ENCODE measurements around the gene EBF3. TPM values are rescaled to one million over a fixed set of nuclear protein-coding genes. Genes with fewer than 3 reads are reported as not detected.

The EBF3 gene
- total RNA-seq, 1 experiment from 2014 or later = not detected

- no peak for DNase-seq (ENCODE audit: low spot score)
Measured at GRCh38 chr10:129854158-129854557, 109.9 kb downstream of the EBF3 start.

DNA sequence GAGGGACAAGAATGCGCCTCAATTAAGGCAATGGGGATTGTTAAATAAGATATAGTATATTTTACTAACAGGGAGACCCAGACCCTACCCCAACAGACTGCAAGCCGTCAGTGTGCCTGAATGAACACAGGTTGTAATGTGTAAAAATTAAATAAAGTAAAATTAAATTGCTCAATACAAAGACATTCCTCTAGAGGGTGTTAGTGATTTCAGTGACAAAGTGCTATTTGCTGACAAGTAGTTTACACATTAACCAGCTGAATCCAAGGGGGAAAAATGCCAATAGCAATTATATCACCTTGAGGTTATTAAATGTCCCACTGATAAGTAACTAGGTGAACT lies 110.5 kb downstream of the EBF3 start:
- DNase-seq (ENCODE audit: low spot score) = no peak

DNA sequence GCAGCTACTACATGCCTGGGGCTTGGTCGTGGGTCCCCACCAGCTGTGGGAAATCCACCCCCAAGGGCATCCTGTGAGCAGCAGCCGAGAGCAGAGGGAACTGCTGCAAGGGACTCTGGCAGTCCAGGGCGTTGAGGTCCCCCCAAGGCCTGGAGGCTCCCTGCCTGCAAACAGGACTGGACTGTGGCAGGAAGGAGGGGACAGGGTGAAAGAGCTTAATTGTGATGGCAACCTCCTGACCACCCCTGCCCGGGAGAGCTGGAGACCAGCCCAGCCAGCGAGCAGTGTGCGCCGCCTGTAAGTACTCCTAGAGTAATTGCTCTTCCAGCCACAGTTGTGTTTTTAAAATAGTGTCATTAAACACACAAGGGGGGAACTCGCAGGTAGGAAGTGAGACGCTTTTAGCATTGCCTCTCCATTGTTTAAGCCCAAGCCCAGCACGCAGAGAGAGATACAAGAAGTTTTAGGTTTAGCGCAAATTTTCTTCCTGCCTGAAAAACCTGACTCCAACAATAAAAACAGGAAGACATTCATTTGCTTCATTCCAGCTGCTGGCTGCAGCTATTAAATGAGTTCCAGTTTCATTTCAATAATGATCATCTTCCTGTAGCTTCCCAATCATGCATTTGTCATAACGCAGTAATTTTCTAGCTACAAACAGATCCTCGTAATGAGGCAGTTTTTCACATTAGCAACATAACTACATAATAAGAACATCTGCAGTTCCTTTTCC lies 111.1 kb downstream of the EBF3 start:
- no peak for DNase-seq (ENCODE audit: low spot score)

DNA sequence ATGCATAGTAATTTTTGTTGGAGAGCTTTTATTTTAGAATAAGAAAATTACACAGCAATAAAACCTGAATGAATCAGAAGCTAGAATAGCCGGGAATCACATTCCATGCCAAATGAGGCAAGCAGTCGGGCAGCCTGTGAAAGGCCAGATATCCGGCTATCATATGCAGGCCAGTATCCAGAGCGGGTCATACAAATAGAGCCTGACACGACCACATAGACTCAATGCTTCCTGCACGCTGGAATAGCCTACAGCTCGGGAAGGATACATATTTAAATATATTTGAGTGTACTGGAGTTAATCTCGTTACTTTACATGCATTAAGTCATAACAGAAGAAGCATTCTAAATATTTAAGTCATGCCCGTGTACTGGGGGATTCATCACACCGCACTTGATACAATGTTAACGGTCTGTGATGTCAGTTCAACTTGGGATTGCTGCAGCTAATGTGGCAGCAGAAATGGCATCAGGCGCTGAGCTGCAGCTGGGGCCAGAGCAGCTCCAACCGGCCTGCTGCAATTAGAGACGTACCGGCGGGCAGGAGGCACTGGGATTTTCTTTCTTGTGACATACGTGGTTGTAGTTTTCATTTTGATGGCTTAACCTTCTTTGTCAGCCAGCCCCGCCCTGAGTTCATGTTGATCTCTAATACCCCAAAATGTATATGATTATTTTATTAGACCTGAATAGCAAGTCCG lies 112.0 kb downstream of the EBF3 start:
- DNase-seq (ENCODE audit: low spot score) = no peak

- no peak for DNase-seq (ENCODE audit: low spot score)
Measured at GRCh38 chr10:129850790-129851189, 113.3 kb downstream of the EBF3 start.

DNA sequence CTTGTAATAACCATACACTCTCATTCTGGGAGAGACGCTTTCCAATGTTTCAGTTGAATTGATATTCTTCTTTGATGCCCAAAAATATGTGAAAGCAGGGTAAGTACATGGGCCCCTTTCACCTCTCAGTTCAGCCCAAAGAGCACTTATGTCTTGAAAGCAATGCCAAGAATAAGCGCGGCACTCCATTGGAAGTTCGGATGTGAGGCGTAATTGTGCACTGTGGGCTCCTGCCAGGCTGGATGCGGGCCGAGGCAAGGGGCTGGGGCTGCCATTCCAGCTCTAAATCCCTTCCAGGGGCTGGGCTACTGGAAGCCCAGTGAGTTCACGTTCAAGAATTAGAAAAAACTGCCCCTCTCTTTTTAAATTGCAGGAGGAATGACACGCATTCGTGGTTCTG lies 113.8 kb downstream of the EBF3 start:
- no peak for DNase-seq (ENCODE audit: low spot score)

DNA sequence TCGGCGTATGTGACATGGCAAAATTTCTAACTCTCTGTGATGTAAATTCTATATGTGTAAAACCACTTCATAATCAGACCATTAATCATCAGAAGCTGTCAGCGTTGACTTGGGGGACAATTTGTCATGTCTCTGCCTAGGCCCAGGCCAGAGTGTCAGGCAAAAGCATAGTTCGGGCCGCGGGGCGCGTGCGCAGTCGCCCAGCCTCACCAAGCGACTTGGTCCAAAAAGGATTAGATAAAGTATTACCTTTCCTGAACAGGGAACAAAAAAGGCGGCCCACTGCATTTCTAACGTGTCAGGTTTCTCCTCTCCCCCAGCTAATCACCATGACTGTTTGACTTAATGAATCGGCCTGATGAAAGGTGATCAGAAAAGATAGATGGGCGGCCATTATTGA lies 114.2 kb downstream of the EBF3 start:
- DNase-seq (ENCODE audit: low spot score) = no peak

DNA sequence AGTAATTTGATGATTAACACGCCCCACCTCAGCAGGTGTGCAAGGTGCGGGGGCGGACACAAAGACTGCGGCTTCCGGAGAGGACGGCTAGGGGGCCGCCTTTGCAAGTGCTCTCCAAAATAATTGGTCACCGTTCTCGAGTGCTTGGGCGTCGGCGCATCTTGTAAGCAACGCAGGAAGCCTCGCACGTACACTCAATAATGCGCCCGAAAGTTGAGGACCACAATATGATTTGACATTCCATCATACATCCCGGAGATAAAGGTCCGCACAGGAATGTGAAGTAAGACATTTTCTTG lies 114.7 kb downstream of the EBF3 start:
- no peak for DNase-seq (ENCODE audit: low spot score)

DNA sequence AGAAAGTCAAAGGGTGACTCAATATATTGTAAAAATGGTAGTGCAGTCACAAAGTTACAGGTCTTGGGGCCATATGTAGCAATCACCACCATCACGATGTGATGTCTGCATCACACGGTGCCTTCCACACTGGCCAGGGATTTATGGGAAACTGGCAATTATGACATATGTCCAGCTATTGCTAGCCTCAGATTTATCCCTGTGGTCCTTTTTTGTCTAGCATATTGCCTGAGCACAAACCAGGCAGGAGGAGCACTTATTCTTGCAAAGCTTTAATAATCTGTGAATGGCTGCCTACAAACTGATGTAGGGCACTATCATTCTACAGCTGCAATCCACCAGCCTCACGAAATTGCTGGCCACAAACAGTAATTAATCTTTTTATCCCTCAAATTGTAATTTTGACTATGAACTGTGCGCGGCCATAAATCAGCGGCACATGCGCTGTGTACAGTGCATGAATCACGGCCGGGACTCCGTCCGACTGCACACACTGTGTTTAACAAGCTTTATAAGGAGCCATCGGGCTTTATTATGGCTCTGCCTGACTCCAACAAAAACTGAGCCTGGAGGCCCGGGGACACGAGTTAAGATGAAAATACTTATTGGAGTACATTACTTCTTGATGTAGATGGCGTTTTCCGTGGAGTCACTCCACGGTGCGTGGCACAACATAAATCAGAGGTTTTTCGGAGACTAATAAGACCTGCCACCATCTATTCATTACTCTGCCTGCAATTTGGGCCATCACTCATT lies 115.2 kb downstream of the EBF3 start:
- DNase-seq (ENCODE audit: low spot score) = no peak

DNA sequence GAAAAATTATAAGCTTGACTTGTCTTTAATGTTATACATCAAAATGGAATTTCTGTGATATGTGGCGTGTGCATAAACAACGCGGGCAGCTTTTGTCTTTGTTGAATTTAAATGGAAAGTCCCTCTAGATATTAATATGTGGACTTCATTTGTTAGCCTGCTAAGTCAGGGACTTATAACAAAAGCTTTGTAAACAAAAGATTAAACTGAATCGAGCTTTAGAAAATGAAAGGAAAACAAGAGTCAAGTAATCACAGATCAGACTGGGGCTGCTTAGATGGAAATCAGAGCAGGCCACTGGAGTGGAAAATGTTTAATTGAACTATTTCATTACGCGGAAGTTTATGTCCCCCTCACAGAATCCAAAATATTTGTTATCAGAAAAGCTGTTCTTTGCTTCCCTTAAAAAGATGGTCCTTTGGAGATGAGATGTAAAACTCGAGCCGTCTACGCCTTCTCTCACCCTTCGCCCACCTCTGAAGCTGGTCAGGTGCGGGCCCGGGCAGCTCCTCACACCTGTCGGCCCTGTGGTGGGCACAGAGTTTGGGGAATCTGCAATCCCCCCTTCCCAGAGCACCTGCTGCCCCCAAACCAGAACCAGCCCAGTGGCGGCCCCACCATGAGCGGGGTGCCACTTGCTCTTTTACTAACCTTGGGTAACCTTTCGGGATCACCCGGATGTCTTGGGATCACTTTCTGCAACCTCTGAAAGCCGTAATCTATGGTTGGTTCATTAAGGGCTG lies 116.2 kb downstream of the EBF3 start:
- DNase-seq (ENCODE audit: low spot score) = no peak

GRCh38 chr10:129846991-129847391 lies 117.1 kb downstream of the EBF3 start:
- no peak for DNase-seq (ENCODE audit: low spot score)

DNA sequence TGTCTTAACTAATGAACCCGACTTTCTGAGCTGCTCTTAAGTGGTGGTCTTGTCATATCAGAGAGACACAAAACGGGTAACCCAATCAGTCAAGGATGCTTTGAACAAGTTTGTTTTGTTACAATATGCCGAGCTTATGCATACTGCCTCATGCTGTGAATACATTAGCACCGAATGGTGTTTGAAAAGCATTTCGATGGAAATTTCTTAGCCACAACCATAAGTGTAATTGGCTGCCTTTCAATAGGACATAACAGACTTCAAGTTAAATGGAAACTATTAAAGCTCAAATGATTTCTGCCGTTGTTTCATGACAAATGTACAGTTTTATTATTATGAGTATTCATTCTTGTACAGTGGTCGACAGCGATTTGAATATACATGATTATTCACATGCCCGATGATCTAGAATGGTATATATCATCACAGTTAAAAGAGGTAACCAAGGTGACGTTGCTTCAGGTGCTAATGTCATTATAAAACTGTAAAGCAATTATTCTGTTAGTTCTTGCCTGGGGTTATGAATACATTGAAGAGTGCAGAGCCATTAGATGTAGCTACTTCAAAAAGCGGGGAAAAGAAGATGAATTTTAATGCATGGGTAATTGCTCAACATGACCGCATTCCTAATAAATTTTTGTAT lies 118.8 kb downstream of the EBF3 start:
- no peak for DNase-seq (ENCODE audit: low spot score)

DNA sequence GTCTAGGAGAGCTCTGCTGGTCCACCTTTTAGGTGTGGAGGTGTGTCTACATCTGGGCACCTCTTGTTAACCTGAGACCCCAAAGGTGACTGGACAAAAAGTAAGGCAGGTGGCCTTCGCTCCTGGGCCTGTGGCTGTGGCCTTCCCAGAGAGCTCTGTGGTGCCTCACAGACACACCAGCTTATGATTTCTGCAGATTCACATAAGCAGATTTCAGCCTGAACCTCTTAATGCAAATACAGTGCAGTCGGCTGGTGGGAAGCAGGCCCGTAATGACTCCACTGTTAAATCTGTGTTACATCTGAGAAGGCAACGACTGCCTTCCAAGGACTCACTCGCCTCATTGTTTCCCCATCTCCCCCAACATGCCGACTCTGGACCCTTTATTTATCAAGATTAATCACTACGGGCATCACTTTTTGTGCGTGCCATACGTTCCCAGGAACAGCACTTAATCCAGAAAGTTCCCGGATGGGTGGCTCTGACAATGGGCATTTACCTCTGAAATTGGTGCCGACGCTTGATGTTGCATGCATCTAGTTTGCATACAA lies 119.8 kb downstream of the EBF3 start:
- DNase-seq (ENCODE audit: low spot score) = no peak

- no peak for DNase-seq (ENCODE audit: low spot score)
Measured at GRCh38 chr10:129843702-129844101, 120.4 kb downstream of the EBF3 start.

DNA sequence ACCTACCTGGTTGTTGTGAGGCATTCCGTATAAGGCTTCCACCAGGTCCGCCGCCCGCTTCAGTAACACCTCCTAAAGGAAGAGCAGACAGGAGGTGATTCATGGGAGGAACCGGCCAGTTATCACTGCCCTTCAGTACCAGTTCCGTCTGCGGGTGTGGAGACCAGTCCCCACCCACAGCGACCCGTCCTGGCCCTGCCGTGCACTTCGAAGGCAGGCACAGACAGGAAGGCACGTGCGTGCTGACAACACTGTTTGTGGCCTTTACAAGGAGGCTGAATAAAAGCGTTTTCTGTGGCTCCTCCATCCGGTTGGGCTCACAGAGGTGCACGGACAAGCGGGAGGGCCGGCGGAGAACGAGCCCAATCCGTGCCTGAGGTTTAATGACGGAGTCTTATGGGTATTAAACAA lies 120.9 kb downstream of the EBF3 start:
- no peak for DNase-seq (ENCODE audit: low spot score)

DNA sequence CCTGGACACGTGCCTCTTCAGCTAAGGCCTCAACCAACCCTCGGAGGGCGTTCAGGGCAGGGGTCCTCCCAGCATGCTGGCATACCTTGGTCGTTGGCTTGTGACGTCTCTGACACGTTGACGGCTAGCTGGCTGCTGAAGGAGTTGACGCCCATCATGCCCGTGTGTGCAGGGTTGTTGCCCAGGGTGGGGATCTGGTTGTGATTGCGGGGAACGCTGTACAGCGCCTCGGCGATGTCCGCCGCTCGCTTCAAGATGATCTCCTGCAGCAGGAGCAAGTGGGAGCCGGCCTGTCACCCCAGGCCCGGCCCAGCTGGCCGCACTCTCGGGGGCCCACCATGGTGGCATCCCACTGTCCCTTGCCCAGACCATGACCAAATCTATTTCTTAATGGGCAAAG lies 122.0 kb downstream of the EBF3 start:
- DNase-seq (ENCODE audit: low spot score) = no peak

- no peak for DNase-seq (ENCODE audit: low spot score)
Measured at GRCh38 chr10:129841590-129841989, 122.5 kb downstream of the EBF3 start.

DNA sequence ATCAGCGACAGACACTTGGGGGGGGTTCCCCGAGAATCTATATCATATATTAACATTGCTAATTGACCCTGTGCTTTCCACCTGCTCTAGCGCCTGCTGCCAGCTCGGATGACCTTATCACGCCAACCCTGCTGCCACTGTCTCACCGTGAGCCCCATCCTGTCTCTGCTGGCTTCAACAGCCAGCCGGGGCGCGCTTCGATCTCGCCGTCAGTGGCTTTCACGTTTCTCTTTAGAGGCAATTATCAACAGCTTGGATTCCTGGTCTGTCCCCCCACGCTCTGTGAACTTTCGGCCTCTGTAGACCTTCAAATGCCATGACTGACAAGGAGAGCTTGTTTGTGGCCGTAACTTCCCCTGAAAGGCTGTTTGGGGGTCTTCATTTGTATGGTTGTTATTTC lies 123.0 kb downstream of the EBF3 start:
- no peak for DNase-seq (ENCODE audit: low spot score)

DNA sequence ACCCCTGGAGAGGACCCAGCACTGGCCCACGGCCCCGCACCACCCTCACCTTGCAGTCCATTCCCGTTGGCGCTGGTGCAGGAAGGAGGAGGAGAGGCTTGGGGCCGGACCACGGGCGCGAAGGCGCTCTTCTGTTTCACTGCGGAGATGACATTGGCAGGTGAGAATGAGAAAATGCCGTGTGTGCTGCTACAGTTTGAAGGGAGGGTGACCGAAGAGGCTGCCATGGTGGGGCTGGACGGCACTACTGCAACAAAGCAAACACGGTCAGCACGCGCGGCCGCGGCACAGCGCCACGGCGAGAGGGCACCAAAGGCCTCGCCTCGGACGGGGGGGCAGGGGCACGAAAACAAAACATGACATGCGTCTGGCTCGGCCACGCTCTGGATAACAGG lies 123.9 kb downstream of the EBF3 start:
- no peak for DNase-seq (ENCODE audit: low spot score)

GRCh38 chr10:129839285-129840195 lies 124.5 kb downstream of the EBF3 start:
- DNase-seq (ENCODE audit: low spot score) = no peak

- no peak for DNase-seq (ENCODE audit: low spot score)
Measured at GRCh38 chr10:129838794-129839193, 125.3 kb downstream of the EBF3 start.
